CD14-positive monocyte (primary cell): ENCODE measurements around the gene HDAC4. TPM values are rescaled to one million over a fixed set of nuclear protein-coding genes. Genes with fewer than 3 reads are reported as not detected.

Experiments
- DNase-seq, 3 donors: peaks; one replicate each; pipeline ENCODE4 v3.0.0-alpha.2; 2011 to 2022
- H2AFZ ChIP-seq: 2 replicates; pipeline ENCODE4 v1.6.0; 2012; ENCODE audit warnings: mild to moderate bottlenecking, low read depth, low read length, inconsistent platforms; ENCODE audit not compliant: insufficient read depth, poor library complexity, severe bottlenecking
- H3K27ac ChIP-seq, 2 donors: 1 replicate in 1 of 2; 2 replicates in 1 of 2; pipeline ENCODE4 v1.5.1; 2012 to 2013; ENCODE audit warnings: low read length in 2 of 2, control low read depth in 1 of 2, inconsistent platforms in 1 of 2, low read depth in 1 of 2, mild to moderate bottlenecking in 1 of 2
- H3K27me3 ChIP-seq, 2 donors: one replicate each; pipeline versions ENCODE4 v1.6.0 to v1.6.1; 2011 to 2013; ENCODE audit warnings: low read length in 2 of 2; ENCODE audit not compliant: control insufficient read depth in 2 of 2, insufficient read depth in 2 of 2
- H3K36me3 ChIP-seq, 2 donors: replicated peaks in 1 of 2; 1 replicate in 1 of 2; 2 replicates in 1 of 2; pipeline versions ENCODE4 v1.5.1 to v1.6.1; 2012 to 2013; ENCODE audit warnings: low read length in 2 of 2, control low read depth in 1 of 2, inconsistent platforms in 1 of 2, mild to moderate bottlenecking in 1 of 2; ENCODE audit not compliant: insufficient read depth in 2 of 2, control insufficient read depth in 1 of 2
- H3K4me1 ChIP-seq, 2 donors: 1 replicate in 1 of 2; 2 replicates in 1 of 2; pipeline versions ENCODE4 v1.5.1 to v1.6.1; 2012 to 2013; ENCODE audit warnings: low read length in 2 of 2, control low read depth in 1 of 2, inconsistent platforms in 1 of 2, mild to moderate bottlenecking in 1 of 2, moderate library complexity in 1 of 2; ENCODE audit not compliant: insufficient read depth in 2 of 2, control insufficient read depth in 1 of 2
- H3K4me2 ChIP-seq: replicated peaks from 2 replicates; pipeline ENCODE3; 2012; ENCODE audit warnings: low read length, moderate library complexity, mild to moderate bottlenecking; ENCODE audit not compliant: poor library complexity, severe bottlenecking; ENCODE audit errors: extremely low read depth
- H3K4me3 ChIP-seq, 3 experiments: fragments of 200-600 bp in 1 of 3; sonication (generic) in 1 of 3; replicated peaks in 1 of 3; 1 replicate in 2 of 3; 2 replicates in 1 of 3; pipeline ENCODE4 v1.5.1; 2011 to 2013; ENCODE audit warnings: low read length in 3 of 3, mild to moderate bottlenecking in 3 of 3, control low read depth in 2 of 3, low read depth in 2 of 3, inconsistent platforms in 1 of 3, moderate library complexity in 1 of 3
- H3K79me2 ChIP-seq: 2 replicates; pipeline ENCODE4 v1.6.0; 2012; ENCODE audit warnings: mild to moderate bottlenecking, control low read depth, inconsistent platforms, low read length, moderate library complexity; ENCODE audit not compliant: insufficient read depth
- H3K9ac ChIP-seq: 2 replicates; pipeline ENCODE4 v1.6.0; 2017; ENCODE audit warnings: low read length, mild to moderate bottlenecking; ENCODE audit not compliant: insufficient read depth, poor library complexity, severe bottlenecking
- H3K9me3 ChIP-seq, 2 donors: replicated peaks in 1 of 2; 1 replicate in 1 of 2; 2 replicates in 1 of 2; pipeline versions ENCODE4 v1.5.1 to v1.6.1; 2012 to 2013; ENCODE audit warnings: low read length in 2 of 2, control low read depth in 1 of 2; ENCODE audit not compliant: control insufficient read depth in 1 of 2, insufficient read depth in 1 of 2
- H4K20me1 ChIP-seq: 2 replicates; pipeline ENCODE4 v1.6.0; 2012; ENCODE audit warnings: mild to moderate bottlenecking, low read length, control low read depth, moderate library complexity; ENCODE audit not compliant: insufficient read depth
- H3K27ac Mint-ChIP-seq, 7 donors: one replicate each; pipeline ENCODE4 v1.8.0; 2020; ENCODE audit warnings: mild to moderate bottlenecking in 7 of 7, mixed read lengths in 7 of 7, moderate library complexity in 6 of 7, inconsistent platforms in 2 of 7
- H3K27me3 Mint-ChIP-seq, 3 donors: one replicate each; pipeline ENCODE4 v1.8.0; 2021 to 2022; ENCODE audit warnings: low read depth in 3 of 3, mild to moderate bottlenecking in 3 of 3, mixed read lengths in 3 of 3, moderate library complexity in 3 of 3, inconsistent platforms in 1 of 3
- H3K36me3 Mint-ChIP-seq, 2 donors: one replicate each; pipeline ENCODE4 v1.8.0; 2020; ENCODE audit warnings: mixed read lengths in 2 of 2, inconsistent platforms in 1 of 2, mild to moderate bottlenecking in 1 of 2
- H3K4me1 Mint-ChIP-seq: one replicate; pipeline ENCODE4 v1.8.0; 2020; ENCODE audit warnings: mild to moderate bottlenecking, mixed read lengths
- H3K4me3 Mint-ChIP-seq, 2 donors: one replicate each; pipeline ENCODE4 v1.8.0; 2020; ENCODE audit warnings: mild to moderate bottlenecking in 2 of 2, mixed read lengths in 2 of 2, moderate library complexity in 1 of 2
- H3K9me3 Mint-ChIP-seq, 7 donors: one replicate each; pipeline ENCODE4 v1.8.0; 2020 to 2022; ENCODE audit warnings: mixed read lengths in 7 of 7, mild to moderate bottlenecking in 6 of 7, moderate library complexity in 6 of 7, inconsistent platforms in 2 of 7
- WGBS: methylation state at CpG from one replicate; pipeline ENCODE4 v1.1.5; 2013; ENCODE audit warnings: missing lambda C conversion rate; ENCODE audit not compliant: insufficient coverage; 5-methylcytosine and 5-hydroxymethylcytosine counted together
- intact Hi-C, 2 donors: fragments of 100-400 bp; cut with micrococcal nuclease; formaldehyde crosslinking; loops; one replicate each; pipeline versions ENCODE4 v1.15.0 to v1.15.1; 2023
- polyA plus RNA-seq, 3 donors: library from polyadenylated mRNA; depleted of rRNA in 1 of 3; unstranded in 2 of 3; stranded (reverse) in 1 of 3; fragments of 300-500 nt in 2 of 3; fragments of >200 nt in 1 of 3; fragmentation: Illumina TruSeq in 2 of 3; gene quantifications; 1 replicate in 2 of 3; 2 replicates in 1 of 3; pipeline ENCODE4 v1.2.3, GENCODE V29; 2012 to 2021
- TF ChIP-seq, protein P1 (sequence below): fragments of 200-600 bp; IDR thresholded peaks from one replicate; pipeline ENCODE4 v1.8.0; 2022; ENCODE audit warnings: antibody characterized with exemption, mild to moderate bottlenecking

Gene HDAC4
- polyA plus RNA-seq, 3 donors: 3.3 to 23.0 (median 4.5) TPM

GRCh38 chr2:239109041-239109927 is 291.5 kb downstream of the HDAC4 start:
- Mint-ChIP-seq H3K36me3 (peaks cover 80 to 98% of the 10 kb centered on the region in 2 donors), H3K4me3 (no peak overlapping the region), H3K4me1 (no peaks in the 10 kb centered on the region), H3K9me3 (no peaks in the 10 kb centered on the region), H3K27ac (peak overlapping the region in 1 of 7 donors; percentile 6), H3K27me3 (peaks cover 0 to 2% (median 0%) of the 10 kb centered on the region in 3 donors)
- H3K9ac ChIP-seq: no peak overlapping the region
- no peaks in the 10 kb centered on the region for H3K9me3 ChIP-seq
- no peak overlapping the region for H2AFZ ChIP-seq
- no peak for DNase-seq
- H4K20me1 ChIP-seq: peaks cover 49% of the 10 kb centered on the region
- no peaks in the 10 kb centered on the region for H3K79me2 ChIP-seq
- H3K4me1 ChIP-seq: peaks cover 0 to 4% of the 10 kb centered on the region in 2 donors
- H3K36me3 ChIP-seq: peaks cover 90 to 100% of the 10 kb centered on the region in 2 donors
- WGBS: 98% methylated on average over 19 of the region's 19 CpGs
- no peak overlapping the region for H3K4me3 ChIP-seq
- TF ChIP-seq, protein P1, sequence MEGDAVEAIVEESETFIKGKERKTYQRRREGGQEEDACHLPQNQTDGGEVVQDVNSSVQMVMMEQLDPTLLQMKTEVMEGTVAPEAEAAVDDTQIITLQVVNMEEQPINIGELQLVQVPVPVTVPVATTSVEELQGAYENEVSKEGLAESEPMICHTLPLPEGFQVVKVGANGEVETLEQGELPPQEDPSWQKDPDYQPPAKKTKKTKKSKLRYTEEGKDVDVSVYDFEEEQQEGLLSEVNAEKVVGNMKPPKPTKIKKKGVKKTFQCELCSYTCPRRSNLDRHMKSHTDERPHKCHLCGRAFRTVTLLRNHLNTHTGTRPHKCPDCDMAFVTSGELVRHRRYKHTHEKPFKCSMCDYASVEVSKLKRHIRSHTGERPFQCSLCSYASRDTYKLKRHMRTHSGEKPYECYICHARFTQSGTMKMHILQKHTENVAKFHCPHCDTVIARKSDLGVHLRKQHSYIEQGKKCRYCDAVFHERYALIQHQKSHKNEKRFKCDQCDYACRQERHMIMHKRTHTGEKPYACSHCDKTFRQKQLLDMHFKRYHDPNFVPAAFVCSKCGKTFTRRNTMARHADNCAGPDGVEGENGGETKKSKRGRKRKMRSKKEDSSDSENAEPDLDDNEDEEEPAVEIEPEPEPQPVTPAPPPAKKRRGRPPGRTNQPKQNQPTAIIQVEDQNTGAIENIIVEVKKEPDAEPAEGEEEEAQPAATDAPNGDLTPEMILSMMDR: no peak
- no peak overlapping the region for H3K27ac ChIP-seq
- no peak overlapping the region for H3K4me2 ChIP-seq
- no peaks in the 10 kb centered on the region for H3K27me3 ChIP-seq
- intact Hi-C loops: no loop called here

DNA sequence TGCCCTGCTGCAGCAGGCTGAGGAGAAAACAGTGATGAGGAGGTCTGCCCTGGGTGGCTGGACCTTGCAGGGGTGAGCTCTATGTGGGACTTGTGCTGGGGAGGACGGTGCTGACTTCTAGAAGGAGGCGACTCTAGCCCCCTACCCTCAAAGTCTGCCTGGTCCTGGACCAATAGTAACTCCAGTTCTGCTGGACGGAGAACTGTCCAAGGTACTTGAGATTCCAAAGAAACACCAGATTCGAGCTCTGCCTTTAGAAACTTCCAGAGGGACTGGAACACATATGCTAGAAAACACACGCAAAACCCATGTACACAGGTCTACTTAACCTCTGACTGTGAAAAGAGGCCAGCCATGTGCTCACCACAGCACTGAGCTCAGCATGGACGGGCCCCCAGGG is 292.4 kb downstream of the HDAC4 start:
- Histone ChIP-seq H2AFZ (no peak overlapping the region), H3K9ac (no peak overlapping the region), H3K36me3 (peaks cover 94 to 100% of the 10 kb centered on the region in 2 donors), H4K20me1 (peaks cover 49% of the 10 kb centered on the region), H3K9me3 (no peaks in the 10 kb centered on the region), H3K4me1 (no peaks in the 10 kb centered on the region), H3K4me2 (no peak overlapping the region), H3K4me3 (no peak overlapping the region), H3K27ac (no peak overlapping the region), H3K27me3 (no peaks in the 10 kb centered on the region), H3K79me2 (no peaks in the 10 kb centered on the region)
- Mint-ChIP-seq H3K9me3 (no peaks in the 10 kb centered on the region), H3K27me3 (peaks cover 0 to 2% (median 0%) of the 10 kb centered on the region in 3 donors), H3K27ac (peak overlapping the region in 2 of 7 donors; percentile 19 to 42), H3K36me3 (peaks cover 82 to 99% of the 10 kb centered on the region in 2 donors), H3K4me1 (no peaks in the 10 kb centered on the region), H3K4me3 (no peak overlapping the region)
- intact Hi-C loops: no loop called here
- TF ChIP-seq, protein P1: no peak
- DNase-seq: no peak
- WGBS: 78% methylated on average over 5 of the region's 6 CpGs
